LoVo (cell line): ENCODE results near the gene ABCA8.

ENCODE experiments used
- DNase-seq: peaks from one replicate; pipeline ENCODE4 v3.0.0-alpha.2; 2016; ENCODE audit warnings: low spot score

Gene ABCA8

GRCh38 chr17:68942389-68942788 is 12.8 kb downstream of the ABCA8 start:
- DNase-seq = no peak

GRCh38 chr17:68941761-68942160 is 13.4 kb downstream of the ABCA8 start:
- DNase-seq = no peak

- no peak for DNase-seq
These were observed 16.0 kb downstream of the ABCA8 start for GRCh38 chr17:68939195-68939594.

GRCh38 chr17:68937890-68938514 is 17.2 kb downstream of the ABCA8 start:
- DNase-seq = no peak

GRCh38 chr17:68927516-68927915 is 27.7 kb downstream of the ABCA8 start:
- no peak for DNase-seq

- no peak for DNase-seq
These were observed 30.1 kb downstream of the ABCA8 start for GRCh38 chr17:68924793-68925720.

GRCh38 chr17:68910789-68911431 is 44.3 kb downstream of the ABCA8 start:
- DNase-seq = no peak

GRCh38 chr17:68910251-68910705 is 44.9 kb downstream of the ABCA8 start:
- DNase-seq = no peak

GRCh38 chr17:68909066-68909465 is 46.1 kb downstream of the ABCA8 start:
- peak; percentile 49 for DNase-seq

- DNase-seq = no peak
These were observed 47.1 kb downstream of the ABCA8 start for GRCh38 chr17:68908045-68908444.

- no peak for DNase-seq
These were observed 48.6 kb downstream of the ABCA8 start for GRCh38 chr17:68906638-68907037.

- DNase-seq = no peak
These were observed 51.9 kb downstream of the ABCA8 start for GRCh38 chr17:68903286-68903685.

GRCh38 chr17:68897557-68897956 is 57.6 kb downstream of the ABCA8 start:
- no peak for DNase-seq

- DNase-seq = no peak
These were observed 62.5 kb downstream of the ABCA8 start for GRCh38 chr17:68892658-68893057.

GRCh38 chr17:68892193-68892592 is 63.0 kb downstream of the ABCA8 start:
- DNase-seq = no peak

- DNase-seq = no peak
These were observed 68.8 kb downstream of the ABCA8 start for GRCh38 chr17:68886401-68886800.

- DNase-seq = no peak
These were observed 70.3 kb downstream of the ABCA8 start for GRCh38 chr17:68884888-68885287.

- DNase-seq = no peak
These were observed 76.8 kb downstream of the ABCA8 start for GRCh38 chr17:68878226-68878885.

GRCh38 chr17:68871447-68871846 is 83.7 kb downstream of the ABCA8 start:
- DNase-seq = no peak

- no peak for DNase-seq
These were observed 84.2 kb downstream of the ABCA8 start for GRCh38 chr17:68870976-68871375.

GRCh38 chr17:68870161-68870826 is 84.9 kb downstream of the ABCA8 start:
- DNase-seq = no peak

- no peak for DNase-seq
These were observed 86.5 kb downstream of the ABCA8 start for GRCh38 chr17:68868708-68869107.
